ENCODE measurements around the gene IL17B. TPM values are rescaled to one million over a fixed set of nuclear protein-coding genes. Genes with fewer than 3 reads are reported as not detected.

IL17B gene
- total and polyA plus RNA-seq, 2 of the 8 experiments (the other 6 are each of a cell fraction or from before 2014, with no cell fraction given), result 0.18 TPM; not detected in 1

GRCh38 chr5:149403923-149404745, 25.0 kb upstream of the IL17B start:
- TF ChIP-seq SUZ12 (IDR thresholded peaks at IDR 0.05; ENCODE audit: low read length), result no peak
- no peak for TF ChIP-seq GTF2F1 (IDR thresholded peaks at IDR 0.05; ENCODE audit: borderline replicate concordance, low read depth, low read length)
- TF ChIP-seq RNF2 (IDR thresholded peaks at IDR 0.05; ENCODE audit: borderline replicate concordance, low read depth, low read length, missing control alignments, poor library complexity, severe bottlenecking), result no peak
- no peak for TF ChIP-seq TBP (IDR thresholded peaks at IDR 0.05; ENCODE audit: low read depth, low read length)
- TF ChIP-seq KDM1A (IDR thresholded peaks at IDR 0.05; ENCODE audit: borderline replicate concordance, low read length), result no peak
- TF ChIP-seq RXRA (IDR thresholded peaks at IDR 0.05; ENCODE audit: insufficient read depth, low read depth, low read length), result no peak
- TF ChIP-seq TCF12 (IDR thresholded peaks at IDR 0.05; ENCODE audit: low read depth, low read length), result no peak
- Histone ChIP-seq H3K79me2 (ENCODE audit: control insufficient read depth in 1 of 2, insufficient read depth in 2 of 2, low read length in 2 of 2) (no peaks in the 10 kb centered on the region), H3K23me2 (ENCODE audit: low read depth, low read length) (no peaks in the 10 kb centered on the region), H3K4me1 (replicated peaks in 1 of 4; ENCODE audit: control insufficient read depth in 3 of 4, insufficient read depth in 4 of 4, low read length in 3 of 4) (peaks cover 0 to 7% (median 3%) of the 10 kb centered on the region in 4 experiments; a peak in 3 of 7 replicates), H3K4ac (replicated peaks; ENCODE audit: insufficient read length, low read depth, low read length) (no peak overlapping the region), H2AK5ac (ENCODE audit: low read depth, low read length) (no peak overlapping the region), H2BK12ac (ENCODE audit: low read depth, low read length) (peak overlapping the region; percentile 68; the same call in 1 of the 2 replicates), H4K5ac (ENCODE audit: insufficient read length, low read depth, low read length) (no peak overlapping the region), H2AFZ (ENCODE audit: low read length) (no peak overlapping the region), H2BK20ac (ENCODE audit: low read length) (peak overlapping the region; percentile 32; the same call in 1 of the 2 replicates), H3K14ac (ENCODE audit: insufficient read length) (no peak overlapping the region), H3K18ac (ENCODE audit: extremely low read depth, low read length) (no peak overlapping the region), H3K9ac (replicated peaks in 1 of 4; ENCODE audit: extremely low read depth in 1 of 4, low read depth in 3 of 4, low read length in 3 of 4) (no peak overlapping the region), H4K91ac (replicated peaks; ENCODE audit: insufficient read length, low read length) (no peak overlapping the region), H3K4me2 (ENCODE audit: insufficient read depth in 1 of 2, low read depth in 2 of 2, low read length in 2 of 2) (no peak overlapping the region), H4K8ac (ENCODE audit: extremely low read depth, insufficient read depth, low read length) (no peak overlapping the region), H2BK15ac (ENCODE audit: low read length) (no peak overlapping the region), H3K27me3 (replicated peaks in 1 of 4; ENCODE audit: control insufficient read depth in 3 of 4, extremely low read depth in 1 of 4, insufficient read depth in 3 of 4, low read length in 3 of 4) (no peaks in the 10 kb centered on the region; a peak in 1 of 7 replicates), H3K27ac (ENCODE audit: low read depth, low read length) (no peak overlapping the region), H2BK5ac (ENCODE audit: low read depth, low read length) (no peak overlapping the region), H3K9me3 (ENCODE audit: insufficient read depth in 2 of 2, low read depth in 1 of 2, low read length in 1 of 2) (no peaks in the 10 kb centered on the region), H3K56ac (replicated peaks; ENCODE audit: insufficient read length, low read depth, low read length) (no peak overlapping the region), H3K23ac (ENCODE audit: insufficient read length) (no peak overlapping the region), H4K20me1 (replicated peaks in 1 of 2; ENCODE audit: control insufficient read depth in 1 of 2, insufficient read depth in 2 of 2, low read length in 2 of 2) (no peaks in the 10 kb centered on the region), H3K36me3 (ENCODE audit: control insufficient read depth in 2 of 4, insufficient read depth in 4 of 4, low read length in 3 of 4) (no peaks in the 10 kb centered on the region), H3K79me1 (ENCODE audit: low read depth, low read length) (no peaks in the 10 kb centered on the region), H2BK120ac (replicated peaks; ENCODE audit: low read depth, low read length) (no peak overlapping the region), H3K4me3 (ENCODE audit: extremely low read depth in 1 of 4, insufficient read depth in 2 of 4, low read depth in 3 of 4, low read length in 4 of 4) (no peak overlapping the region)
- FAIRE-seq (no peak), DNase-seq (ENCODE audit: low read depth in 1 of 2, low spot score in 2 of 2) (no peak)
- ChIA-PET CTCF (ENCODE audit: partially characterized antibody) (interaction anchor here (0.9 to 15.4 kb wide), 10 partner anchors 10 to 147 kb away, joined by 3 to 315 read pairs (median 5); partner anchors contain the start of gene CSNK1A1), POLR2A (ENCODE audit: partially characterized antibody) (interaction anchor here (0.8 to 1.3 kb wide), 3 partner anchors 11 to 28 kb away, joined by 3 read pairs; no protein-coding TSS in a partner anchor)
- 83% methylated on average over 15 of the region's 15 CpGs; no CpG with 5 or more reads in 1 of the 2 experiments for WGBS, 2 experiments (ENCODE audit: extremely low coverage in 1 of 2, insufficient coverage in 1 of 2, insufficient read length in 1 of 2, insufficient replicate concordance in 2 of 2, low coverage in 1 of 2, low lambda C conversion rate in 2 of 2, missing lambda C conversion rate in 1 of 2)

Measured in H1 (cell line).